T47D (cell line): ENCODE data around the gene GSDME.

Experiments used
- DNase-seq, 2 experiments: peaks; one replicate each; pipeline versions ENCODE4 v3.0.0 to v3.0.0-alpha.2; 2011 to 2012; ENCODE audit warnings: low read depth in 1 of 2, low spot score in 1 of 2
- JUND ChIP-seq: IDR thresholded peaks from 2 replicates; pipeline ENCODE4 v1.6.1; 2012; ENCODE audit warnings: low read depth
- in situ Hi-C: cut with HindIII; loops from 2 replicates; pipeline ENCODE4 v1.10.0; 2016; ENCODE audit warnings: low sequenced_read_pairs, low pct_unique_long_range_greater_than_20kb

Gene GSDME

GRCh38 chr7:24660546-24660945 lies 96.7 kb downstream of the GSDME start:
- in situ Hi-C loops: no loop called here
- TF ChIP-seq JUND: no peak
- no peak for DNase-seq

DNA sequence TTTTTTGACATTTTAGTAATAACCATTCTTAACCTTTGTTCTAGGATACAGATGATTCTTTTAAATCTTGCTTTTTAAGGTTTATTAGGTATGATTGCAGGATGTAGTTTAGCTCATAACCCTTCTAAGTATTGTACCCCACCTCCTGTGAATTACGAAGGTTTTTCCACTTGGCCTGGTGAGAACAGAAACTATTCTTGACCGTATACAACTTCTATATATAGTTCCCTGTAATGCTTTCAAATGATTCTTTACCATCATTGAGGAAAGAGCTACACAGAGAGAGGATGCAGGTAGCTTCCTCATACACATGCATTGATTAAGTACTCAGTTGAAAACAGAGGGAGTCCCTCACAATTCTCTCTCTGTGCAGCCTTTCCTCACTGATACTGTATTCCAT lies 97.8 kb downstream of the GSDME start:
- DNase-seq: no peak
- in situ Hi-C loops: no loop called here
- no peak for TF ChIP-seq JUND

DNA sequence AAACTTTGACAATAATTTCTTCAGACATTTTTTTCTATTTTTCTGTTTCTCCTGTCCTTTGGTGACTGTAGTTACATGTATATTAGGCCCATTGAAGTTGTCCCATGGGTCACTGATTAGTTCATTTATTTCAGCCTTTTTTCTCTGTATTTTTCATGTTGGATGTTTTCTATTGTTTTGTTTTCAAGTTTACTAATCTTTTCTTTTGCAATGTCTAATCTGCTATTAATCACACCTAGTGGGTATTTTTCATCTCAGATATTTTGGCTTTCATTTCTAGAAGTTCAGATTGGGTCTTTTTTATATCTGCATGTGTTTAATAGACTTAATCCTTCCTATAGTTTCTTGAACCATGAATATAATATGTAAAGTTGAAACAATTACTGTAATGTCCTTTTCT lies 99.3 kb downstream of the GSDME start:
- DNase-seq: no peak
- TF ChIP-seq JUND: no peak
- in situ Hi-C loops: no loop called here

DNA sequence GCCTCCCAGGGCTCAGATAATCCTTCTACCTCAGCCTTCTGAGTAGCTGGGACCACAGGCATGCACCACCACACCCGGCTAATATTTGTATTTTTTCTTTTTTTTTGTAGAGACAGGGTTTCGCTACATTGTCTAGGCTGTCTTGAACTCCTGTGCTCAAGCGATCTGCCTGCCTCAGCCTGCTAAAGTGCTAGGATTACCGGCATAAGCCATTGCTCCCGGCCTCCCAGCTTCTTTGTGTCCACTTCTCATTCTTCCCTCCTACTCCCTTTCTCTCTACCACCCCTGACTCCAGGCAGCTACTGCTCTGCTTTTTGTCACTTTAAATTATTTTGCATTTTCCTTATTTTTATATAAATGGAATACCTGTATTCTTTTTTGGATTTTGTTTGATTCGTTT lies 100.7 kb downstream of the GSDME start:
- in situ Hi-C loops: no loop called here

GRCh38 chr7:24654305-24654704 lies 103.0 kb downstream of the GSDME start:
- no peak for DNase-seq
- no peak for TF ChIP-seq JUND
- in situ Hi-C loops: no loop called here

More for the DNA sequence above, 100.7 kb downstream of the GSDME start:
- no peak for TF ChIP-seq JUND
- DNase-seq: no peak

GRCh38 chr7:24653316-24654085 lies 103.8 kb downstream of the GSDME start:
- in situ Hi-C loops: no loop called here
- DNase-seq: peak in 1 of 2 experiments; percentile 15
- no peak for TF ChIP-seq JUND

DNA sequence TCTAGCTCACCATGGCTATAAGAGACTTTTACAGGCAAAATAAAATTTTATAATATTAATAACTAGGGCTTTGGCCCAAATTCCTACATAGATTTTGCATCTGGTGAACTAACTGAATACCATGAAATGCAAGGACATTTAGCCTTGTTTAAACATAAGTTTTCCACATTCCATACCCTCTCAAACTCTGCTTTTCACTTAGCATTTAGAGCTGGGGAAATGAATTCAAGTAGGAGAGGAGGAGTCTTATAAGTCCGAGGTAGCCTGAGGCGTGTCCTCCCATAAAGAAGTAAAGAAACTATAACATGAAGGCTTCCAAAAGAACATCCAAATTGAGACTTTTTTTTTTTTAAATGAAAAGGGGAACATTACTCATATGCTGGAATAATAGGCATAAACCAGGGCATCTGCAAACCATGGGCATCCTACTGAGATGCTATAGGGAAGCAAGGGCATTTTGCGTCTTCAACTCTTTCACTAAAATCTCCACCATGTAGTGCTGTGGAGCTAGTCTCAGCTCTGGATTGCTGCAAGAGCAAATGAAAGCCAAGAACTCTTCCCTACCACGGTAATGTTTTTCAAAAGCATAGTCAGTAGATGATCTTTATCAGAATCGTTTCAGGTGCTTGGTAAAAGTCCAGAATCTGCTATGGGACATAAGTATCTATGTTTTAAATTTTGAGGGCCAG lies 104.9 kb downstream of the GSDME start:
- TF ChIP-seq JUND: no peak
- DNase-seq: no peak
- in situ Hi-C loops: no loop called here
